MCF 10A (cell line): ENCODE results near the gene DDIT3. TPM values are rescaled to one million over a fixed set of nuclear protein-coding genes. Genes with fewer than 3 reads are reported as not detected.
"Not testable (repeated sequence)": the region's sequence is repeated elsewhere in the genome, so short reads cannot be mapped to it uniquely, and the experiment has no call there.

Experiments
- BruUV-seq: library from RNA; stranded (reverse); fragments of 400-500 nt; replicated peaks from 2 replicates; lab custom pipeline; 2021; lab: Mats Ljungman, UMichigan
- CTCF ChIA-PET: fragments of 300-600 bp; sonication (Branson Sonifier 250); formaldehyde crosslinking; extraction: SDS; loops from one replicate; lab custom pipeline; 2021; ENCODE audit warnings: antibody characterized with exemption, inconsistent platforms; lab: Yijun Ruan, JAX
- POLR2A ChIA-PET: fragments of 300-600, 350-650 bp; sonication (Branson Sonifier 250); formaldehyde crosslinking; extraction: SDS; loops from one replicate; lab custom pipeline; 2020; ENCODE audit warnings: antibody characterized with exemption, inconsistent platforms; lab: Yijun Ruan, JAX
- DNase-seq: peaks from one replicate; pipeline ENCODE4 v3.0.0-alpha.2; 2018; ENCODE audit not compliant: unreplicated experiment
- H3K27ac Mint-ChIP-seq: one replicate; pipeline ENCODE4 v1.8.0; 2022; ENCODE audit warnings: mild to moderate bottlenecking, low read depth, mixed read lengths; ENCODE audit not compliant: unreplicated experiment
- H3K27me3 Mint-ChIP-seq: one replicate; pipeline ENCODE4 v1.8.0; 2022; ENCODE audit warnings: mixed read lengths; ENCODE audit not compliant: insufficient read depth, unreplicated experiment
- H3K36me3 Mint-ChIP-seq: one replicate; pipeline ENCODE4 v1.8.0; 2022; ENCODE audit warnings: mild to moderate bottlenecking, moderate library complexity, mixed read lengths; ENCODE audit not compliant: insufficient read depth, unreplicated experiment
- H3K4me1 Mint-ChIP-seq: one replicate; pipeline ENCODE4 v1.8.0; 2022; ENCODE audit warnings: mixed read lengths; ENCODE audit not compliant: insufficient read depth, unreplicated experiment
- H3K4me3 Mint-ChIP-seq: one replicate; pipeline ENCODE4 v1.8.0; 2022; ENCODE audit warnings: mild to moderate bottlenecking, moderate library complexity, mixed read lengths; ENCODE audit not compliant: unreplicated experiment
- H3K9me3 Mint-ChIP-seq: one replicate; pipeline ENCODE4 v1.8.0; 2022; ENCODE audit warnings: mixed read lengths; ENCODE audit not compliant: unreplicated experiment
- CTCF ChIP-seq: fragments of 200-600 bp; IDR thresholded peaks from one replicate; pipeline ENCODE4 v1.8.0; 2022; ENCODE audit warnings: antibody characterized with exemption, mild to moderate bottlenecking; ENCODE audit not compliant: unreplicated experiment
- intact Hi-C: fragments of 100-400 bp; cut with micrococcal nuclease; formaldehyde crosslinking; loops from 2 replicates; pipeline ENCODE4 v1.14.1; 2022
- total RNA-seq: library from RNA; stranded (reverse); gene quantifications from 2 replicates; pipeline ENCODE4 v1.2.3, GENCODE V29; 2022

Gene DDIT3
- total RNA-seq, 1 experiment from 2014 or later = 156 TPM

GRCh38 chr12:57514720-57515407, 5.5 kb downstream of the DDIT3 start:
- Mint-ChIP-seq H3K4me1 (peaks cover 36% of the 10 kb centered on the region), H3K9me3 (no peaks in the 10 kb centered on the region), H3K27me3 (no peaks in the 10 kb centered on the region), H3K4me3 (no peak overlapping the region), H3K27ac (no peak overlapping the region), H3K36me3 (peaks cover 100% of the 10 kb centered on the region)
- POLR2A ChIA-PET = interaction anchor here (1.1 to 3.0 kb wide), 4 partner anchors 9 to 28 kb away, joined by 3 to 9 read pairs (median 4); no protein-coding TSS in a partner anchor
- intact Hi-C loops = no loop called here
- DNase-seq = no peak
- CTCF ChIA-PET = interaction anchor here (0.6 to 1.3 kb wide), 5 partner anchors 11 to 178 kb away, joined by 3 to 6 read pairs (median 3); partner anchors contain the start of genes INHBE and MARS1
- TF ChIP-seq CTCF = no peak
- no TSS peak for BruUV-seq

DNA sequence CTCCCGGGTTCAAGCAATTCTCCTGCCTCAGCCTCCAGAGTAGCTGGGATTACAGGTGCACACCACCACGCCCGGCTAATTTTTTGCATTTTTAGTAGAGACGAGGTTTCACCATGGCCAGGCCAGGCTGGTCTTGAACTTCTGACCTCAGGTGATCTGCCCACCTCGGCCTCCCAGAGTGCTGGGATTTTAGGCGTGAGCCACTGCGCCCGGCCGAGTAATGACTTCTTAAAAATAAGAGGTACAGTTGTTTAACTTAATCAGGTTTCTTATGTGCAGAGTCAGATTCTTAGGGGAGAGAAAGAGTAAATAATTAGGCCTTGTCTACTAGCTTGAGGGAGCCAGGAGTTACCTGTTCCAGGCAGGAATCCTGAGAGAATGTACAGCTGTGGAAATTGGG, 6.1 kb downstream of the DDIT3 start:
- H3K36me3 Mint-ChIP-seq = peaks cover 100% of the 10 kb centered on the region
- BruUV-seq, H3K27ac Mint-ChIP-seq, H3K4me3 Mint-ChIP-seq, DNase-seq, H3K9me3 Mint-ChIP-seq, H3K27me3 Mint-ChIP-seq, intact Hi-C loops: not testable (repeated sequence)
- peaks cover 38% of the 10 kb centered on the region for H3K4me1 Mint-ChIP-seq
- POLR2A ChIA-PET = interaction anchor here (0.6 to 3.0 kb wide), 4 partner anchors 10 to 230 kb away, joined by 4 to 9 read pairs (median 4); partner anchors contain the start of gene TSPAN31
- CTCF ChIA-PET = interaction anchor here (0.6 to 0.7 kb wide), 2 partner anchors 26 to 178 kb away, joined by 3 to 4 read pairs; partner anchors contain the start of gene MARS1

- Mint-ChIP-seq H3K4me1 (peaks cover 32% of the 10 kb centered on the region), H3K36me3 (peaks cover 100% of the 10 kb centered on the region)
- intact Hi-C loops, H3K9me3 Mint-ChIP-seq, DNase-seq, BruUV-seq, H3K27ac Mint-ChIP-seq, H3K27me3 Mint-ChIP-seq, H3K4me3 Mint-ChIP-seq, CTCF ChIA-PET: not testable (repeated sequence)
- POLR2A ChIA-PET = interaction anchor here (0.6 to 3.0 kb wide), 3 partner anchors 9 to 231 kb away, joined by 4 to 9 read pairs (median 5); partner anchors contain the start of gene TSPAN31
These were observed 6.6 kb downstream of the DDIT3 start for GRCh38 chr12:57513677-57514076.

DNA sequence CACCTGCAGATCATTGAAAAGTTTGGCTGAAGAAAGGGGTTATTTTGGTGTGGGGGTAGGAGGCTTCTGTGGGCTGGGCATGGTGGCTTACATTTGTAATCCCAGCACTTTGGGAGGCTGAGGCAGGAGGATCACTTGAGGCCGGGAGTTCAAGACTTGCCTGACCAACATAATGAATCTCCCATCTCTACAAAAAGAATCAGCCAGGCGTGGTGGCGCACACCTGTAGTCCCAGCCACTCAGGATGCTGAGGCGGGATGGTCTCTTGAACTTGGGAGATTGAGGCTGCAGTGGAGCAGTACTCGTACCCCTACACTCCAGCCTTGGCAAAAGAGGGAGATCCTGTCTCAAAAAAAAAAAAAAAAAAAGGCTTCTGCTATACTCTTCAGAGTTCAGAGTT, 7.0 kb downstream of the DDIT3 start:
- BruUV-seq = no TSS peak
- no peak for DNase-seq
- intact Hi-C loops = no loop called here
- H3K9me3 Mint-ChIP-seq = no peaks in the 10 kb centered on the region
- H3K27ac Mint-ChIP-seq = no peak overlapping the region
- peaks cover 96% of the 10 kb centered on the region for H3K36me3 Mint-ChIP-seq
- TF ChIP-seq CTCF = no peak
- no peak overlapping the region for H3K4me3 Mint-ChIP-seq
- peaks cover 28% of the 10 kb centered on the region for H3K4me1 Mint-ChIP-seq
- H3K27me3 Mint-ChIP-seq = no peaks in the 10 kb centered on the region
- ChIA-PET CTCF (no interaction called here), POLR2A (no interaction called here)

- ChIA-PET CTCF (interaction anchor here (0.7 kb wide), 1 partner anchor 53 kb away, joined by 4 read pairs; the partner anchor contains the start of gene GLI1), POLR2A (no interaction called here)
- Mint-ChIP-seq H3K27ac (no peak overlapping the region), H3K4me1 (peaks cover 23% of the 10 kb centered on the region), H3K9me3 (no peaks in the 10 kb centered on the region), H3K4me3 (no peak overlapping the region), H3K27me3 (no peaks in the 10 kb centered on the region), H3K36me3 (peaks cover 96% of the 10 kb centered on the region)
- DNase-seq = no peak
- intact Hi-C loops = no loop called here
- BruUV-seq = no TSS peak
- TF ChIP-seq CTCF = no peak
These were observed 7.6 kb downstream of the DDIT3 start for GRCh38 chr12:57512665-57513064.
